Heart left ventricle (tissue), 16 donors: ENCODE results near the gene CCM2. TPM values are rescaled to one million over a fixed set of nuclear protein-coding genes. Genes with fewer than 3 reads are reported as not detected.

Experiments used
- ATAC-seq, 4 donors: fragments of 200-7000 bp; cut with Tn5 transposase; one replicate each; pipeline ENCODE4 v1.9.1; 2020 to 2022; ENCODE audit warnings: moderate library complexity in 4 of 4, mild to moderate bottlenecking in 3 of 4, moderate number of reproducible peaks in 1 of 4
- DNase-seq, 5 donors: peaks; one replicate each; pipeline ENCODE4 v3.0.0-alpha.2; 2020
- H3K27ac ChIP-seq, 12 donors: fragments of 200-600 bp; sonication (generic) in 4 of 12; one replicate each; pipeline versions ENCODE4 v1.5.0 to v1.8.0; 2016 to 2022; ENCODE audit warnings: mild to moderate bottlenecking in 2 of 12
- H3K27me3 ChIP-seq, 9 donors: fragments of 200-600 bp; sonication (generic) in 2 of 9; one replicate each; pipeline versions ENCODE4 v1.5.1 to v1.8.0; 2016 to 2022; ENCODE audit warnings: mild to moderate bottlenecking in 3 of 9
- H3K36me3 ChIP-seq, 9 donors: fragments of 200-600 bp; sonication (generic) in 2 of 9; one replicate each; pipeline versions ENCODE4 v1.5.0 to v1.8.0; 2018 to 2022; ENCODE audit warnings: mild to moderate bottlenecking in 2 of 9
- H3K4me1 ChIP-seq, 12 donors: fragments of 200-600 bp; sonication (generic) in 4 of 12; one replicate each; pipeline versions ENCODE4 v1.5.0 to v1.8.0; 2016 to 2022; ENCODE audit warnings: mild to moderate bottlenecking in 3 of 12
- H3K4me3 ChIP-seq, 12 donors: fragments of 200-600 bp; sonication (generic) in 4 of 12; one replicate each; pipeline versions ENCODE4 v1.5.0 to v1.8.0; 2017 to 2022; ENCODE audit warnings: mild to moderate bottlenecking in 9 of 12, moderate library complexity in 4 of 12
- H3K9me3 ChIP-seq, 12 donors: fragments of 200-600 bp; sonication (generic) in 4 of 12; one replicate each; pipeline versions ENCODE4 v1.5.0 to v1.8.0; 2016 to 2022; ENCODE audit warnings: mild to moderate bottlenecking in 1 of 12
- CTCF ChIP-seq, 12 donors: fragments of 200-600 bp; sonication (generic) in 4 of 12; IDR thresholded peaks; one replicate each; pipeline versions ENCODE4 v1.5.0 to v1.8.0; 2018 to 2022; ENCODE audit warnings: antibody characterized with exemption in 12 of 12, mild to moderate bottlenecking in 5 of 12
- POLR2A ChIP-seq, 2 donors: fragments of 450-650 bp; IDR thresholded peaks; one replicate each; pipeline ENCODE4 v1.6.1; 2017; ENCODE audit warnings: antibody characterized with exemption in 2 of 2, mild to moderate bottlenecking in 2 of 2, moderate library complexity in 2 of 2
- WGBS, 4 donors: extraction: QIAGEN DNeasy Blood & Tissue Kit in 2 of 4; methylation state at CpG; one replicate each; pipeline versions ENCODE4 v1.1.5 to v1.1.7; 2013 to 2018; 5-methylcytosine and 5-hydroxymethylcytosine counted together
- intact Hi-C, 10 donors: fragments of 100-400 bp; cut with DNase I; formaldehyde crosslinking; loops; one replicate each; pipeline versions ENCODE4 v1.11.1 to v1.14.2; 2022
- polyA plus RNA-seq, 2 donors: library from polyadenylated mRNA; stranded (reverse); fragments of 200-250 nt; gene quantifications; one replicate each; pipeline ENCODE4 v1.2.3, GENCODE V29; 2013
- total RNA-seq, 9 donors: library from RNA; depleted of rRNA in 2 of 9; stranded (reverse); fragments of >200 nt in 2 of 9; fragmentation: NEBNext Ultra II Directional in 3 of 9; extraction: Animal tissue kit (Norgen Biotek cat#: 25700) in 3 of 9; gene quantifications; one replicate each; pipeline versions ENCODE4 v1.1.0 to v1.2.4, GENCODE V29; 2016 to 2023
- donor health status: ischemic (EF 13 %, LVEDD 7.1; RV severe dilation, severe dysfunction).
- donor health status: healthy with polysubstance abuse.
- donor health status: DM: no; HTN: yes; CAD: no.
- donor health status: DM: no; HTN: no; CAD: no.
- donor health status: ischemic (EF 25% LVEDD 6.9; RV normal size, moderate dysfunction).
- donor health status: ischemic (EF 25% LVEDD 5.7; RV mildly dilated, moderate dysfunction).
- donor health status: healthy.
- donor health status: DM: yes; HTN: yes; CAD: no.
- donor health status: ischemic (EF 35%, LVEDD 5.7; RV mildly dilated, moderate dysfunction).
- donor health status: nonischemic (EF 11% LVEDD 7.7; RV severe dilation, severe dysfunction).
- donor health status: DM: yes; HTN: yes; CAD: no.
- donor health status: PGD.
- donor health status: ischemic (EF 29% LVEDD 5.4; RV normal size, mild dysfunction).
- donor health status: nonischemic (EF 23%, LVEDD 6.1; RV moderate dilation, normal function).

The CCM2 gene
- total and polyA plus RNA-seq, 11 donors, result 24.7 to 68.2 (median 35.3) TPM

GRCh38 chr7:45074528-45075354 lies 74.7 kb downstream of the CCM2 start:
- peaks cover 0 to 82% (median 77%) of the 10 kb centered on the region in 9 donors for H3K36me3 ChIP-seq
- no peaks in the 10 kb centered on the region for H3K9me3 ChIP-seq
- DNase-seq, result no peak
- H3K4me1 ChIP-seq, result peaks cover 0 to 9% (median 0%) of the 10 kb centered on the region in 12 donors
- no peak overlapping the region for H3K4me3 ChIP-seq
- TF ChIP-seq POLR2A (IDR thresholded peaks at IDR 0.05), result no peak
- 90 to 93% (median 91%) methylated on average over 16 of the region's 16 CpGs for WGBS, 4 donors
- no peaks in the 10 kb centered on the region for H3K27me3 ChIP-seq
- ATAC-seq, result no peak
- intact Hi-C loops, result loop anchor here in 1 of 10 donors (5.0 kb wide), 1 partner anchor 42 kb away; no protein-coding TSS in a partner anchor
- no peak overlapping the region for H3K27ac ChIP-seq

DNA sequence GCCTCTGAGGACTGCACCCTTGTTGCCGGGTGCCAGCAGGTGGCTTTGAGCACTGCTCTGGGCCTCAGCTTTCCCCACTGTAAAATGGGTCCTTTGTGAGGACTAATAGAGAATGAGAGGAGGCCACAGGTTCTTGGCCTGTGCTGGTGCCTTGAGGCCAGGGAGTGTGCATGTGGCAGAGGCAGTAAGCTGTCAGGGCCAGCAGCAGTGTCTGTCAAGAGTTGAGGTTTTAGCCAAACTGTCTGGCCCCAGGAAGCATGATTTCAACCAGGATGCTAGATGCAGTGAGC lies 75.3 kb downstream of the CCM2 start:
- H3K9me3 ChIP-seq, result no peaks in the 10 kb centered on the region
- peaks cover 0 to 9% (median 0%) of the 10 kb centered on the region in 12 donors for H3K4me1 ChIP-seq
- peaks cover 0 to 77% (median 72%) of the 10 kb centered on the region in 9 donors for H3K36me3 ChIP-seq
- 95 to 100% (median 99%) methylated on average over 1 of the region's 1 CpG for WGBS, 4 donors
- intact Hi-C loops, result no loop called here
- no peak overlapping the region for H3K27ac ChIP-seq
- no peaks in the 10 kb centered on the region for H3K27me3 ChIP-seq
- ATAC-seq (no peak), DNase-seq (no peak)
- H3K4me3 ChIP-seq, result no peak overlapping the region
- TF ChIP-seq CTCF (IDR thresholded peaks at IDR 0.05) (no peak), POLR2A (IDR thresholded peaks at IDR 0.05) (no peak)

- peak in 1 of 5 donors; percentile 25 for DNase-seq
Measured at GRCh38 chr7:45075871-45076796, 76.1 kb downstream of the CCM2 start.

GRCh38 chr7:45076946-45077345 lies 76.9 kb downstream of the CCM2 start:
- Histone ChIP-seq H3K4me3 (no peak overlapping the region), H3K27me3 (no peaks in the 10 kb centered on the region), H3K36me3 (peaks cover 0 to 60% (median 55%) of the 10 kb centered on the region in 9 donors), H3K4me1 (peaks cover 0 to 9% (median 0%) of the 10 kb centered on the region in 12 donors), H3K27ac (no peak overlapping the region), H3K9me3 (no peaks in the 10 kb centered on the region)
- intact Hi-C loops, result no loop called here
- WGBS, 4 donors, result 90 to 93% (median 90%) methylated on average over 2 to 5 of the region's 5 CpGs
- TF ChIP-seq POLR2A (IDR thresholded peaks at IDR 0.05), result no peak
- TF ChIP-seq CTCF (IDR thresholded peaks at IDR 0.05), result no peak
- ATAC-seq, result no peak
- peak in 1 of 5 donors; percentile 19 for DNase-seq

More at GRCh38 chr7:45075871-45076796, 76.1 kb downstream of the CCM2 start:
- H3K4me3 ChIP-seq, result no peak overlapping the region
- intact Hi-C loops, result no loop called here
- ATAC-seq, result peak in 1 of 4 donors; percentile 19
- no peaks in the 10 kb centered on the region for H3K27me3 ChIP-seq
- H3K9me3 ChIP-seq, result no peaks in the 10 kb centered on the region
- peaks cover 0 to 9% (median 0%) of the 10 kb centered on the region in 12 donors for H3K4me1 ChIP-seq
- H3K27ac ChIP-seq, result no peak overlapping the region
- WGBS, 4 donors, result 89 to 95% (median 94%) methylated on average over 17 to 35 of the region's 35 CpGs
- TF ChIP-seq POLR2A (IDR thresholded peaks at IDR 0.05) (no peak), CTCF (IDR thresholded peaks at IDR 0.05) (no peak)
- peaks cover 0 to 69% (median 63%) of the 10 kb centered on the region in 9 donors for H3K36me3 ChIP-seq
